NCI-H146 treated with DMSO at 0.1 percent for 48 hours (cell line): Measurements from ENCODE around the gene LMF2.
"Not testable (repeated sequence)": the region's sequence is repeated elsewhere in the genome, so short reads cannot be mapped to it uniquely, and the experiment has no call there.

Experiments
- DNase-seq: peaks from one replicate; lab custom pipeline; 2025; ENCODE audit not compliant: unreplicated experiment; lab: John Stamatoyannopoulos, UW

LMF2 gene

GRCh38 chr22:50524676-50525103, 17.2 kb upstream of the LMF2 start:
- no peak for DNase-seq

DNA sequence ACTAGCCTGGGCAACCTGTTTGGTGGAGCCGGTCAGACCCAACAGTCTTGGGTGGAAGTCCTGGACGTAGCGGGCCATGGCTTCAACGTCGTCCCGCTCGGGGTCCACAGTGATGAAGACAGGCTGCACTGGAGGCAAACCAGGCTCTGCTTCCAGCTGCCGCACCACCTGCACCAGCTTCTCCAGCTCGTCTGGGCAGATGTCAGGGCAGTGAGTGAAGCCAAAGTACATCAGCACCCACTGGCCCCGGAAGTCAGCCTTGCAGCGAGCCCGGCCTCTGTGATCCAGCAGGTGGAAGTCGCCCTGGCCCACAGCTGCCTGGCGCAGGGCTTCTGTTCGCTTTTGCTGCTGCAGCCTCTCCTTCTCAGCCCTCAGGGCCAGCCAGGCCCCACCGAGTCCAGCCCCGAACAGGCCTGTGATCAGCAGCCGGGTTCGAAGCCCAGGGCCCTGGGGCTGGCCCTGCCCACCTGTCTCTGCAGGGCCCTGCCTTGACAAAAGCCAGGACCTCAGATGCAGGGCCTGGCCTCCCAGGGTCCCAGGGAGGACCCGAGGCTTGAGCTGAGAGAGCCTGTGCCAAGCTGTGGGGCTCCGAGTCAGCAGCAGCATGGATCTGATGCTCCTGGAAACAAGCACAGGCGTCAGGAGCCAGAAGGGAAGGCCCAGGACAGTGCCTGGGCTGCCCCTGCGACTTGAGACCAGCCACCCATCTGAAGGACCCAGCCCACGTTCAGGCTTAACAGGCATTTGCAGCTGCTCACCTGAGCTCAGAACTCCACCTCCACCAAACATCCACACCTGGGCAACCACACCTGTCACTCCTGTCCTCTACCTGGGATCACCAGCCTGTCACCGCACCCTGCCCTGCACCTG, 16.5 kb upstream of the LMF2 start:
- DNase-seq: no peak

GRCh38 chr22:50523458-50523805, 15.9 kb upstream of the LMF2 start:
- DNase-seq: no peak

DNA sequence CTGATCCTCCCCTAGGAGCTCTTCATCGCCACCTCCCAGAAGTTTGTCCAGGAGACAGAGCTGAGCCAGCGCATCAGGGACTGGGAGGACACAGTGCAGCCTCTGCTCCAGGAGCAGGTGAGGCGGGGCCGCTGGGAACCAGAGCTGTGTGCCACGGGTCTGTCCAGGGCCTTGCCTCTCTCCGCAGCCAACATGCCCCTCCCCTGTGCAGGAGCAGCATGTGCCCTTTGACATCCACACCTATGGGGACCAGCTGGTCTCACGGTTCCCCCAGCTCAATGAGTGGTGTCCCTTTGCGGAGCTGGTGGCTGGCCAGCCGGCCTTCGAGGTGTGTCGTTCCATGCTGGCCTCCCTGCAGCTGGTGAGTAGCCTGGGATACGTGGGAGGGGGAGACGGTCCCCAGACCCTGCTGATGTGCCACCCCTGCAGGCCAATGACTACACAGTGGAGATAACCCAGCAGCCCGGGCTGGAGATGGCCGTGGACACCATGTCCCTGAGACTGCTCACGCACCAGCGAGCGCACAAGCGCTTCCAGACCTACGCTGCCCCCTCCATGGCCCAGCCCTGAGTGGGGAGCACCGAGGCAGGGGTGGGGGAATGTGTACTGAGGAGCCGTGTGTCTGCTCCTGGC, 15.4 kb upstream of the LMF2 start:
- DNase-seq: no peak

GRCh38 chr22:50522208-50522805, 14.8 kb upstream of the LMF2 start:
- no peak for DNase-seq

- DNase-seq: no peak
Measured at GRCh38 chr22:50521710-50522109, 14.2 kb upstream of the LMF2 start.

- DNase-seq: no peak
Measured at GRCh38 chr22:50520826-50521453, 13.4 kb upstream of the LMF2 start.

DNA sequence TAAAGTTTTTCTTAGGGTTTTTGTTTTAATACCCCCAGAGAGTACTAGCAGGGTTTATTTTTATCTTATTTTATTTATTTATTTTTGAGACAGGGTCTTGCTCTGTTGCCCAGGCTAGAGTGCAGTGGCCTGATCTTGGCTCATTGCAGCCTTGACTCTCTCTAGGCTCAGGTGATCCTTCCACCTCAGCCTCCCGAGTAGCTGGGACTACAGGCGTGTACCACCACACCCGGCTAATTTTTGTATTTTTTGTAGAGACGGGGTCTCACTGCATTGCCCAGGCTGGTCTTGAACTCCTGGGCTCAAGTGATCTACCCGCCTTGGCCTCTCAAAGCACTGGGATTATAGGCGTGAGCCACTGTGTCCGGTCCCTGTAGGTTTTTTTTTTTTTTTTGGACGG, 12.7 kb upstream of the LMF2 start:
- DNase-seq: not testable (repeated sequence)

GRCh38 chr22:50519151-50519550, 11.6 kb upstream of the LMF2 start:
- no peak for DNase-seq

DNA sequence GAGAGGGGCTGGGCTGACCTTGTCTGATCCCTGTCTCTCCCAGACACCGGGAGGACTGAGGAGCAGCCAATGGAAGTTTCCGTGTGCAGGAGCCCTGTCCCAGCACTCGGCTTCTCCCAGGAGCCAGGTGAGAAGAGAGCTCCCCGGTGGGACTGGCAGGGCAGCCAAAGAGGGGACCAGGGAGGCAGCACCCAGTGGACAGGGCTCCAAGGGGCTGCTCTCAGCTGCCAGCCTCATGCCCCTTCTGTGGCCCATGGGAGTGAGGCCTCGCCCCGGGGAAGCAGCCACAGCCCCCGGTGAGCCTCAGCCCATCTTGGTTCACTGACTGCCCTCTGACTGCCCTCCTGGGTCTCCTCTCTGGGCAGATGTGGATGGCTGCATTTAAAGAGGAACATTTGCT, 11.1 kb upstream of the LMF2 start:
- DNase-seq: no peak

GRCh38 chr22:50517495-50518260, 10.2 kb upstream of the LMF2 start:
- no peak for DNase-seq

GRCh38 chr22:50516891-50517290, 9.4 kb upstream of the LMF2 start:
- no peak for DNase-seq

GRCh38 chr22:50516068-50516467, 8.6 kb upstream of the LMF2 start:
- DNase-seq: no peak

GRCh38 chr22:50513175-50513574, 5.7 kb upstream of the LMF2 start:
- DNase-seq: no peak

DNA sequence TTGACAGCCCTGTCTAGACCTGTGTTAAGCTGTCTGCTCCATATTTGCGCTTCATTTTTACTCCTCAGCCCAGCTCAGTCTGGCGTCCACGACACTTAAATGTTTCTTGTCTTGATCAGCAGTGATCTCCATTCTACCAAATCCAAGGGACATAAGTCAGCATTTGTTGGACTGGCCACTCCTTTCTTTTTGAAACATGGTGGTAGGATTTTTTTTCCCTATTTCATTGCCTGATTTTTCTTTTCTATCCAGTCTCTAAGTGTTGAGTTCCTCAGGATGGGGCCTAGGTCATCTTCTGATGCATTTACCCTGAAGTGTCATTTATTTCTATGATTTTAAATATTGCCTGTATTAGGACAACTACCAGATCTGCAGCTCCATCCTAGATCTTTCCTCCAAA, 1.4 kb upstream of the LMF2 start:
- no peak for DNase-seq

DNA sequence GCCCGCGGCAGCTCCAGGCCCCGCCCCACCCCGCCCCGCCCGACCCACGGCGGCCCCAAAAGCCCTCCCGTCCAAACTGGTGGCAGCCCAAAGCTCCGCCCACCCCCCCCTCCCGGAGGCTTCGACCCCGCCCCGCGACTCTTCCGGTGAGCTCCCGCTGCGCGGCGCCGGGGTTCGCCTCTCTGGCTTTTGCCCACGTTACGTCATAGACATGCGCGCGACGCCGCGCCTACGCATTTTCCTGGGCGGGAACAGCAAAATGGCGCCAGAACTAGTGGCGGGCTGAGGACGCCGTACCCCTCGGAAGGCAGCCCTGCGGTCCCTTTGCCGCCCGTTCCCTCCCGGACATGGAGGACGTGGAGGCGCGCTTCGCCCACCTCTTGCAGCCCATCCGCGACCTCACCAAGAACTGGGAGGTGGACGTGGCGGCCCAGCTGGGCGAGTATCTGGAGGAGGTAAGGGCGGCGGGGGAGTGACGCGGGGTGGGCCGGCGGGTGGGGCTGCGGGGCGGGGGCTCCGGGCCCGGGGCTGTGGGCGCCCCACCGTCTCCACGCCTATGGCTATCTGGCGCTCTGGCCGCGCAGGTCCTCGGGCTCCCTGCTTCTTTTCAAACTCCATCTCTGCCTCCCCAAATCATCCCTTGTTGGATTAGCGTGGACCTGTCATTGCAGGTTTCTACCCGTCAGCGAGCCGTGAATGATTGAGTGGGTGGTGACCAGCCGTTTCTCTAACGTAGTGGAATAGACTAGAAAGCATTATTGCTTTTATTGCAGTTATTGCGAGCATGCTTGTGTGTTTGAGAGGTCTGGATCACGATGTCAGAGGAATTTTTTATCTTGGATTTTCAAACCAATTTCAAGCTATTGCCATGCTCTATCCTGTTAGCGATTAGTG, 736 bp upstream of the LMF2 start, which contains the start of gene NCAPH2:
Gene NCAPH2, plus strand, starts transcription at position 234 of the 894 bp plus-strand sequence. Its CDS starts 114 bp downstream, at position 348.
- DNase-seq: peak; percentile 73

- no peak for DNase-seq
Measured at GRCh38 chr22:50506611-50507420, 686 bp downstream of the LMF2 start.

- peak; percentile 86 for DNase-seq
Measured at GRCh38 chr22:50505776-50506610, 1.5 kb downstream of the LMF2 start.
